Right lobe of liver (tissue), 6 donors: ENCODE data around the gene MTMR10. TPM values are rescaled to one million over a fixed set of nuclear protein-coding genes. Genes with fewer than 3 reads are reported as not detected.

ENCODE experiments used
- ATAC-seq, 4 donors: fragments of 200-7000 bp; cut with Tn5 transposase; one replicate each; pipeline ENCODE4 v1.9.1; 2020; ENCODE audit warnings: mild to moderate bottlenecking in 4 of 4, moderate library complexity in 4 of 4
- DNase-seq, 3 donors: peaks; one replicate each; pipeline ENCODE4 v3.0.0-alpha.2; 2020
- H3K27ac ChIP-seq, 3 donors: fragments of 200-600 bp; one replicate each; pipeline ENCODE4 v1.8.0; 2022
- H3K27me3 ChIP-seq, 2 donors: fragments of 200-600 bp; one replicate each; pipeline ENCODE4 v1.8.0; 2022
- H3K36me3 ChIP-seq, 4 donors: fragments of 200-600 bp; sonication (generic) in 1 of 4; one replicate each; pipeline versions ENCODE4 v1.5.1 to v1.8.0; 2017 to 2022; ENCODE audit warnings: control low read depth in 1 of 4
- H3K4me1 ChIP-seq, 4 donors: fragments of 200-600 bp; sonication (generic) in 1 of 4; one replicate each; pipeline versions ENCODE4 v1.5.1 to v1.8.0; 2017 to 2022; ENCODE audit warnings: control low read depth in 1 of 4
- H3K4me3 ChIP-seq, 3 donors: fragments of 200-600 bp; one replicate each; pipeline ENCODE4 v1.8.0; 2022
- H3K9me3 ChIP-seq, 4 donors: fragments of 200-600 bp; sonication (generic) in 1 of 4; one replicate each; pipeline versions ENCODE4 v1.5.1 to v1.8.0; 2017 to 2022; ENCODE audit warnings: control low read depth in 1 of 4
- CTCF ChIP-seq, 4 donors: fragments of 200-600 bp in 3 of 4; fragments of 450-650 bp in 1 of 4; IDR thresholded peaks; one replicate each; pipeline versions ENCODE4 v1.5.1 to v1.8.0; 2016 to 2022; ENCODE audit warnings: antibody characterized with exemption in 4 of 4, mild to moderate bottlenecking in 2 of 4
- POLR2A ChIP-seq: fragments of 450-650 bp; IDR thresholded peaks from one replicate; pipeline ENCODE4 v1.6.1; 2017; ENCODE audit warnings: antibody characterized with exemption, mild to moderate bottlenecking
- WGBS: methylation state at CpG from one replicate; pipeline ENCODE4 v1.1.6; 2018; ENCODE audit warnings: low coverage, low lambda C conversion rate; ENCODE audit not compliant: insufficient coverage; ENCODE audit errors: missing lambda C conversion rate; 5-methylcytosine and 5-hydroxymethylcytosine counted together
- intact Hi-C, 2 donors: fragments of 100-400 bp; cut with DNase I; formaldehyde crosslinking; loops; one replicate each; pipeline versions ENCODE4 v1.11.2 to v1.14.1; 2022
- total RNA-seq, 6 experiments: library from RNA; depleted of rRNA in 2 of 6; stranded (reverse); fragments of >200 nt in 2 of 6; fragmentation: NEBNext Ultra II Directional in 3 of 6; extraction: Animal tissue kit (Norgen Biotek cat#: 25700) in 3 of 6; gene quantifications; one replicate each; pipeline versions ENCODE4 v1.1.0 to v1.2.4, GENCODE V29; 2016 to 2023
- donor health status: DM: no; HTN: yes; CAD: no.
- donor health status: DM: no; HTN: no; CAD: no.
- donor health status: DM: no; HTN: no; CAD: no.
- donor health status: DM: no; HTN: yes; CAD: no.
- donor health status: DM: no; HTN: yes; CAD: no.

Gene MTMR10
- total RNA-seq, 6 experiments from 2014 or later: 16.2 to 29.1 (median 22.3) TPM

GRCh38 chr15:31027910-31028578 is 36.6 kb upstream of the MTMR10 start:
- 45% methylated on average over 8 of the region's 8 CpGs for WGBS
- no peak for TF ChIP-seq CTCF (IDR thresholded peaks at IDR 0.05)
- TF ChIP-seq POLR2A: no peak
- Histone ChIP-seq H3K27ac (no peak overlapping the region), H3K36me3 (no peaks in the 10 kb centered on the region), H3K4me1 (no peaks in the 10 kb centered on the region), H3K4me3 (no peak overlapping the region), H3K9me3 (no peaks in the 10 kb centered on the region), H3K27me3 (no peaks in the 10 kb centered on the region)
- no peak for ATAC-seq
- intact Hi-C loops: loop anchor here in 1 of 2 donors (10.0 kb wide), 1 partner anchor 47 kb away; no protein-coding TSS in a partner anchor
- DNase-seq: no peak

GRCh38 chr15:31025996-31026395 is 34.6 kb upstream of the MTMR10 start:
- no peaks in the 10 kb centered on the region for H3K27me3 ChIP-seq
- 90% methylated on average over 23 of the region's 25 CpGs for WGBS
- ATAC-seq: no peak
- intact Hi-C loops: loop anchor here in 1 of 2 donors (10.0 kb wide), 1 partner anchor 49 kb away; no protein-coding TSS in a partner anchor
- no peak for DNase-seq
- no peaks in the 10 kb centered on the region for H3K9me3 ChIP-seq
- H3K36me3 ChIP-seq: no peaks in the 10 kb centered on the region
- no peaks in the 10 kb centered on the region for H3K4me1 ChIP-seq
- no peak overlapping the region for H3K27ac ChIP-seq
- TF ChIP-seq CTCF (IDR thresholded peaks at IDR 0.05): no peak
- no peak for TF ChIP-seq POLR2A
- H3K4me3 ChIP-seq: no peak overlapping the region

- TF ChIP-seq POLR2A: no peak
- no peak for TF ChIP-seq CTCF (IDR thresholded peaks at IDR 0.05)
- no peaks in the 10 kb centered on the region for H3K4me1 ChIP-seq
- no peak for ATAC-seq
- no peaks in the 10 kb centered on the region for H3K27me3 ChIP-seq
- no peaks in the 10 kb centered on the region for H3K9me3 ChIP-seq
- intact Hi-C loops: loop anchor here in 1 of 2 donors (10.0 kb wide), 1 partner anchor 50 kb away; no protein-coding TSS in a partner anchor
- H3K4me3 ChIP-seq: no peak overlapping the region
- no peaks in the 10 kb centered on the region for H3K36me3 ChIP-seq
- WGBS: 42% methylated on average over 3 of the region's 3 CpGs
- no peak overlapping the region for H3K27ac ChIP-seq
- no peak for DNase-seq
These were observed 33.6 kb upstream of the MTMR10 start for GRCh38 chr15:31024979-31025378.

GRCh38 chr15:31024330-31024729 is 32.9 kb upstream of the MTMR10 start:
- ATAC-seq (peak in 1 of 4 donors; percentile 27), DNase-seq (no peak)
- no peak for TF ChIP-seq POLR2A
- TF ChIP-seq CTCF (IDR thresholded peaks at IDR 0.05): no peak

More at GRCh38 chr15:31024330-31024729, 32.9 kb upstream of the MTMR10 start:
- Histone ChIP-seq H3K27me3 (no peaks in the 10 kb centered on the region), H3K4me1 (no peaks in the 10 kb centered on the region), H3K27ac (no peak overlapping the region), H3K9me3 (no peaks in the 10 kb centered on the region), H3K36me3 (no peaks in the 10 kb centered on the region), H3K4me3 (no peak overlapping the region)
- 38% methylated on average over 5 of the region's 5 CpGs for WGBS
- intact Hi-C loops: loop anchor here in 1 of 2 donors (10.0 kb wide), 1 partner anchor 50 kb away; no protein-coding TSS in a partner anchor
